NCI-H748 (cell line): ENCODE data around the gene JPH4.

Source experiments
- DNase-seq: peaks from one replicate; lab custom pipeline; 2025; ENCODE audit not compliant: unreplicated experiment; lab: John Stamatoyannopoulos, UW

The JPH4 gene

DNA sequence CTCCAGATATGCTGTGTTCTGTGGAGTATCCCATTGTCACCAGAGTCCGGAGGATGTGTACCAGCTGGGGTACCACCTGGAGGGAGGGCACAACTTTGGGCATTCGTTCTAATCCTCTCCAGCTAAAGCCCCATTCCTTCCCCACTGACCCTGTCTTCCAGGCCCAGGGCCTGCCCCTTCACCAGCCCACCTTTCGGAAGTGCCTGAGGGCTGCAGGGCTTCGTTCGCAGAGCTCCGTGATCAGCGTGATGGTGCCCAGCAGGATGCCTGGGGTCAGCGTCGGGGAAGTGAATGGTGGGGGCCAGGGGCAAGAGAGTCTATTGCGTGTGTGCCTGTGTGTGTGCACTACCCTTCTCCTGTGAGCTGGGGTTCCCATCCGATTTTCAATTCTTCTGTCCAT, 13.0 kb downstream of the JPH4 start:
- no peak for DNase-seq

DNA sequence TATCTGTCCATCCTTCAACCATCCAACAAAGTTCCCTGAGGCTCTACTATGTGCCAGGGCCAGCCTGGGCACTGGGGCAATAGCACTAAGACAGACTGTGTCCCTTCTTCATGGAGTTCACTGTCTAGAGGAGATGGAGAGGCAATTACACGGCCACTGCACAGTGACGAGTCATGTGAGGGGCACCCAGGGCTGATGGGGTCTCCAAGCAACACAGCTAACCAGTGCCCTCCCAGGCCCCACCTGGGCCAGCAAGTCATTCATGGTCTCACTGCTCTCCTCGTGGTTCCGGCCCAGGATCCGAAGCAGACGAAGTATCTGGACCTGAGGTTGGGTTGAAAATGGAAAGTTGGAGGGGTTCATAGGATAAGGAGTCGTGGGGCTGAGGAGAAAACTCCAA, 13.7 kb downstream of the JPH4 start:
- no peak for DNase-seq

DNA sequence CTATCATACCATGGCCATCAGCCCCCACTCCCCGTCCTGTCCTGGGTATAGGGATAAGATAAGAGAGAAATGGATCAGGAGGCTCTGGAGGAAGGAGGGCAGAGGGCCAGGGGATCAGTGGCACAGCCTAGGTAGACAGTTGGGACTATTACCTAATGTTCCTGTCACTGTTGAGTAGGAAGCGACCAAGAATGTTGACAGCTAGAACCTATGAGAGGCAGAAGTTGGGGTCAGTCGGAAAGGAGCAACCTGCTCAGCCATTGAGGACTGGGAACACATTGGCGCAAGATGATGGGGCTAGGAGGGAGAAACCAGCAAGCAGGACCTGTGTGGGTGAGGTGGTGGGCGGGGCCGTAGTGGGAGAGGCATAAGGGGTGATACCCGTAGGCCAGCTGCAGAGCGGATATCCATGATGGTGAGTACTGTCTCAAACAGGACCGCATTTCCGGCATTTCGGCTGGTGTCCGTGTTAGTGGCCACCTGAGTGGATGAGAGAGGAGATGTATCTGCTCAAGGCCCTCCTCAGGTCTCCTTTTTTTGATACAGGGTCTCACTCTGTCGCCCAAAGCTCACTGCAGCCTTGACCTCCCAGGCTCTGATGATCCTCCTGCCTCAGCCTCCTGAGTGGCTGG, 14.3 kb downstream of the JPH4 start:
- DNase-seq, result no peak

DNA sequence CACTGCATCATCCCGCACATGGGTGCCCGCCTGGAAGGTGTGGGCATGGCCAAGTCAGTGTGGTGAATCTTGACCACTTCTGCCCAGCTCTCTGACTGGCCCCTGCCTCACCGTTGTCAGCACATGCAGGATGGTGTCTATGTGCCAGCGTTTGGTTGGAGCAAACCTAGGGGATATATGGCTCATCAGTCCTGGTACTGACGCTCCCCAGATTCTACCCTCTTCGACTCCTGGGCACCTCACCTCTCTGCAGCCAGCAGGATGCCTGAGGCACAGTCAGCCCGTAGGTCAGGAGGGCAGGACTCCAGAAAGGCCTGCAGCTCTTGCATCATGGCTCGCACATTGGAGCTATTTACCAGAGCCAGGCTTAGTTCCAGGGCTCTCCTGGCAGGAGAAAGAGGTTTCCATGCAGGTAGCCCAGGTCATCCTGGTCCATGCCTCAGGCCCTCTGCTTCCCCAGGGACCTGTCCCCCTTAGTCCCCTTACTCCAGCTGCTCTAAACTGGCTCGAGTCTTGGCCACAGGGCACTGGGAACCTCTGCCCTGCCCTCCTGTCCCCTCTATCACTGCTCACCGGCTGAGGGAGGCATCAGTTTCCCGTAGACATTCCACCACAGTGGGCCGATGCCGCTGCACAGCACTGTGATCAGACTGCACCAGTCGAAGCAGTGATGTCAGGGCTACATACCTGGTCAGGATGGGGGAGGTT, 15.0 kb downstream of the JPH4 start:
- no peak for DNase-seq

DNA sequence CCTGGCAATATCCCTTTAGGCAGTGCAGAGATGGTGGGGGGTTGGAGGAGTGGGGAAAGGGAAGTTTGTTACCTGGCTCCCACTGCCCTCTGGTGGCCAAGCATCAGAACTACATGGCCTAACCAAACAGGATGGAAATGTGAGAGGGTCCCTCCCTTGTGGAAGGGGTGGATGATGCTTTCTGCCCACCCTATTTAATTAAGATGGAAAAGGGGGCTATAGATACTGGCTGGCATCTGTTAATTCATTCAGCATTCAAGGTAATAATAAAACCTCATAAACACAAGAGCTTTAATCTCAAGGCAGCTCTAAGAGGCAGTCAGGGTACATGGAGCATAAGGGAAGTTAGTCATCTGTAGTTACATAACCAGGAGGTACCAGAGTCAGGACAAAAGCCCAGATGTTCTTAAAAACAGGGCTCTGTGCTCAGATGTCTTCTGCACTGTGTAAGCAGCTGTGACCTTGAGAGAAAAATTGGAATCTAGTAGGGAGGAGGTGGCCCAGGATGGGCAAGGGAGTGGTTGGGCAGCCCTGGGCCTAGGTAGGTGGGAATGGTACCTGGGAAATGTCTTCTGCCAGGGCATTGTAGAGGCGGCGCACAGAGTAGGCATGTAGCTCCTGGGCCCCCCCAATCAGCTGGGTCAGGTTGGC, 15.6 kb downstream of the JPH4 start:
- peak; percentile 56 for DNase-seq

DNA sequence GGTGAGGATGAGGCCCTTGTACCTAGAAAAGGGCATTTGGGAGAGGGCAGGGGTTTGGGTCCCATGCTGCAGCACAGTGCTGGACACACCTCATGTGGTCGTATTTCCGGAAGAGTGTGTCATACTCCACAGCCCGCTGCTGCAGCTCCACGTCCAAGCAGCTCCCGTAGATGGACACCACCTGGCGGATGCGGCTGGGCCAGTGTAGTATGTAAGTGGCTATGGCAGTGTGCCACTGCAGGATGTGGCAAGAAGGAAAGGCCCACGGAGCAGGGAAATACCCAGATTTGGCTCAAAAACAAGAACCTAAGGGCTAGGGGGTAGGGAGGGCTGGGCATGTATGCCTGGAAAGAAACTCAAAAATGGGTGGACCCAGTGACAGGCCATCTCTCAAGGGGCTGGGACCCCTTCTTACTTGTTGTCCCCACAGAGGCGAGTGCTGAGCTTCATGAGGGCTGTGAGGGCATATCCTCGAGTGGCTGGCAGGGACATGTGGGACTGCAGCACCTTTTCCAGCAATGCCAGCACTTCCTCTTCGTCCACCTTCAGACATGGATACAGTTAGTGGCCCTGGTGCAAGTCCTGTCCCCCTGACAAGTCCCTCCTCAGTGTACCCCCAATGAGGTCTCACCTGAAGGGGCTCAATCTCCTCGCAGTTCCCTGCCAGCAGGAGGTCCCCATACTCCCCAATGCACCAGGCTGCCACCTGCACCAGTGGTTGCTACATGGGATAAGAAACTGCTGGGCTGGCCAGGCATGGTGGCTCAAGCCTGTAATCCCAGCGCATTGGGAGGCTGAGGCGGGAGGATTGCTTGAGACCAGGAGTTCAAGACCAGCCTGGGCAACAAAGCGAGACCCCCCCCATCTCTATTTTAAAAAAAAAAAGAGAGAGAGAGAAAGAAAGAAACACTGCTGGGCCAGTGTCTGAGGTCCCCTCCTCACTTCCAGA, 16.4 kb downstream of the JPH4 start:
- DNase-seq, result no peak

DNA sequence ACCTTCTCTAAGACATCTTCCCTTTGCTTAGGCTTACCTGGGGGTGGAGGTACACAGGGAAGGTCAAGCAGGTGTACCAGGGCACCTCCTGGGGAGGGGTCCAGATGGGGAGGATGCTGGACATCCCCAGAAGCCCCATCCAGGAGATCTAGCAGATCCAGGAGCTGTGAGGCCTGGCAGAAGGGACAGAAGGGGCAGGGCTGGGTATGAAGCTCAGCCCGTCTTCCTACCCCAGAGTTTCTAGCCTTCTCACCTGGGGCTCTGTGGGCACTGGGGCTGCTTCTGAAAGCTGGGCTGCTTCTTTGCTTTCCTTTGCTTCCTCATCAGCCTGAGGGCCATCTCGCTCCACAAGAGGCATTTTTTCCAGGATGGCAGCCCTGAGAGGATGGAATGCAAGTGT, 17.3 kb downstream of the JPH4 start:
- no peak for DNase-seq

DNA sequence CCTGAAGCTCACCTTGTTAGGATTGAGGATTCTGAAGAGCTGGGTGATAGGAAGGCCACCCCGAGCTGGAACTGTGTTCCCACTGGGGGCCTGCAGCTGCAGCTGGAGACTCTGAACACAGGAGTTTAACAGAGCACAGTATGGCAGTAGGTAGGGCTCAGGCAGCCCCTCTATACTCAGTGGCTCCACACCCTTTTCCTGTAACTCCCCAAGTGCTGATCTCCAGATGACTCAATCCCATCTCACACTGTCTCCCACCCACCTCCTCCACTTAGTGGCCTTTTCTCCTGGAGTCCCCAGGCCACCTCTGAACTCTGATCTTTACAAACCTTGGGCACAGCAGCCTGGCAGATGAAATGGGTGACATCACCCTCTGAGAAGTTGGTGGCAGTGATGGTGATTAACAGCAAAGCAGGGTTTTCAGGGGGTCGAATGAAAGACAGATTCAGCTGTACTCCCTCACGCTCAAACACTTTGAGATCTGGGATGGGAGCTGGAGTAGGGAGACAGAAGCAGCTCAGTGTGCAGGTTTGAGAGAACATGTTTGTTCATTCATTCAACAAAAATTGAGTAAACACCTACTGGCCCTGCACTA, 18.6 kb downstream of the JPH4 start:
- DNase-seq, result no peak

DNA sequence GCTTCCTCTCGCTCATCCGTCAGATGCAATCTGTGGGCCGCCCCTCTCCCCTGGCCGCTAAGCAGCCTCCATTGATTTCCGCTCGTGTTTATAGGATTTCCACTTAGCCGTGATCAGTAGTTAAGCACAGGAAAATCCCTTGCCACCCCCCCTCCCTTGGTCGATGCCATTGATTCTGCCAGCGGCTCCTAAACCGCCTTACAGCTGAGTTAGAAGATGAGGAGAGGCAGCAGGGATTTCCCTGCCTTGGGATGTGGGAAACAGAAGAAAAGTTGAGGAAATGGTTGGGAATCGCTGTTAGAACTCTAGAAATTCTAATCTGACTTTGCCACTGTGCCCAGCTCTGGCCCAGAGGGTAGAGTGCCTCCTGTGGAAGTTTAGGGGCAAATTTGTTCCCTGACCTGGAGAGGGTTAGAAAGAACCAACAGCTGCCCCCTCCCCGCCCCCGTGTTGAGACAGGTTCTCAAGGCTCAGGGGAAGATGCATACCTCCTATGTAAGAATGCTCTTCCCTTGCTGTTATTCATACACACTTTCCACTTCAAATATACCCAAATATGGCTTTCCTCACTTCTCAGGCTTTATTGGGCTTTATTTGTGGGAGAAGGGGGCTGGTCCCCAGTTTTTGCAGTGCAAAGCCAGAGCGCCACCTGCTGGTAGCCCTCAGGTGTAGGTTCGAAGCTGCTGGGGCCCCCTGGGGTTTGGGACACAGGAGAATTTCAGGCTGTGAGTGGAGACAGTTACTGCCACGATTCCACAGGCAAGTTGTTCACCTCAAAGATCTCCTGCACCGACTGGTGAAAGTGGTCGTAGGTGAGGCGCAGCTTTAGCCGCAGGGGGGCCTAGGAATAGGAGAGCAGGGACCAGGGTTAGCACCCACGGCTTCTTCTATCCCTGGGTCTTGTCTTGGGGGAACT, 19.3 kb downstream of the JPH4 start:
- DNase-seq, result peak; percentile 63

DNA sequence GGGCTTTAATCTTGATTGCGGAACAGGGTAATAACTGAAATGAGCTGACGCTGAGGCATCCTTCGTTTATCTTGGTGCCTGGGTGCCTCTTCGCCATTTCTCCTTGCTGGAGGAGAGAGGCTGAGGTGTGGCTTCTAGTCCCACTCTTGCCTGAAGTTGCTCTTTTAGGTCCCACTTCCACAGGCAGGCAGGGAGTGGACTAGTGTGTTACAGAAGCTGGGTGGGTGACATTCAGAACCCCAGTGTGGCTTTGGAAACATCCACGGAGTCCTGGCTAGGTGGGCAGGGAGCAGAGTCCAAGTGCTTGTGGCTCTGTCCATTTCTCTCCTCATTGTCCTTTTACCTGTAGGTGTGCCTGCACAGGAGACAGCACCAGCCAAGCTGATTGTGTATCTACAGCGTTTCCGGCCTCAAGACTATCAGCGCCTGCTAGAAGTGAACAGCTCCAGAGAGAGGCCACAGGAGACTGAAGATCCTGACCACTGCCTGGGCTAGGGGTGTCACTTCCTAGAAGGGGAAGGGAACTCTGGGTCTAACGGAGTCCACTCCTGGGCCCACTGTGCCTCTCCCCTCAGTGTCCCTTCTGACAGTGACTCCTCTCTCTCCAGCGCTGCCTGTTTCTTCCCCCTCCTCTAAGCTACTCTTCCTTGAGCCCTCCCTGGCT, 20.1 kb downstream of the JPH4 start:
- no peak for DNase-seq

DNA sequence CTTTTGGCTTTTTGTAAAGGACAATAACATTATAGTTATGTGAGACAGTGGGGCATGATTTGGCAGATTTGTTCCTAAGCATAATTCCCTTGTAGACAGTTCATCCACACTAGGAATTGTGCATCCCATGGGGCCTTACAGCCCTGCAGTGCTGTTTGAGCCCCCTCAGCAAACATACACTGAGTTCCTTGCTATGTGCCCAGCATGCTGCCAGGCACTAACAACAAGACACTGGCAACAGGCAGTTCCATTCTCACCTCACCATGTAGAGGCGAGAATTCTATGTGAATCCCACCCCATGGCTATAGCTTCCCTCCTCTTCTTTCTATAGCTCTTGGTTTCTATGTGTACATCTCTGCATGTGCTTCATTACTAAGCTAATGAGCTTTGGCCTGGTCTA, 20.6 kb downstream of the JPH4 start:
- DNase-seq, result no peak

DNA sequence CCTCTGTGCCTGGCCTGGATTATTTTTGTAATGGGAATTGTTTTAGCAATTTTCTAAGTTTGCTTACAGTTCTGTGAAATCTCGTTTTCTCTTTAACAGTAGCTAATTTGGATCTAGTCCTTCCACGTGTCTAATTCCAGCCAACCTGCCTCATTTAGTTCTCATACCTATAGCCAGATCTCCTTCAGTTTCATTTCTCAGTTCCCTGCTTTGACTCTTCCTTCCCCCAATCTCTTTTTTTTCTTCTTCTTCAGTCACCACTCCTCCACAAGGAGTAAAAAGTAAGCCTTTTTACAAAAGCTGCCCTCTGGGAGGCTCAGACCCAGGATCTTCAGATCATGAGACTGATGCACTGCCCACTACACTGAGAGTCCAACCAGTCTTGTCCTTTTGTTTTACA, 21.1 kb downstream of the JPH4 start:
- DNase-seq, result no peak

DNA sequence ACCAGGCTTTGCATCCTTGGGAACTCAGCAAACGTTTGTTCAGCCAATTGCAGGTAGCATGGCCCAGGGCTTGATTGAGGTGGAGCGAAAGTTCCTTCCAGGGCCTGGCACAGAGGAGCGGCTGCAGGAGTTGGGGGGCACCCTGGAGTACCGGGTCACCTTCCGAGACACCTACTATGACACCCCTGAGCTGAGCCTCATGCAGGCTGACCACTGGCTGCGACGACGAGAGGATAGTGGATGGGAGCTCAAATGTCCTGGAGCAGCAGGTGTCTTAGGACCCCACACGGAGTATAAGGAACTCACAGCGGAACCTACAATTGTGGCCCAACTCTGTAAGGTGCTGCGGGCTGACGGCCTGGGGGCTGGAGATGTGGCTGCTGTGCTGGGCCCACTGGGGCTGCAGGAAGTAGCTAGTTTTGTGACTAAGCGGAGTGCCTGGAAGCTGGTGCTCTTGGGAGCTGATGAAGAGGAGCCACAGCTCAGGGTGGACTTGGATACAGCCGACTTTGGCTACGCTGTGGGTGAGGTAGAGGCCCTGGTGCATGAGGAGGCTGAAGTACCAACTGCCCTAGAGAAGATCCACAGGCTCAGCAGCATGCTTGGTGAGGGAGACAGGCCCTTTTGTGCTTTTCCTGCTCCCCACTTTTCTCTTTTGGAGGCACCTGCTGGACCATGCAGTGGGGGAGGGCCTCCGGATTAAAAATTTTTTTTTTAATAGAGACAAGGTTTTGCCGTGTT, 21.7 kb downstream of the JPH4 start:
- DNase-seq, result no peak

DNA sequence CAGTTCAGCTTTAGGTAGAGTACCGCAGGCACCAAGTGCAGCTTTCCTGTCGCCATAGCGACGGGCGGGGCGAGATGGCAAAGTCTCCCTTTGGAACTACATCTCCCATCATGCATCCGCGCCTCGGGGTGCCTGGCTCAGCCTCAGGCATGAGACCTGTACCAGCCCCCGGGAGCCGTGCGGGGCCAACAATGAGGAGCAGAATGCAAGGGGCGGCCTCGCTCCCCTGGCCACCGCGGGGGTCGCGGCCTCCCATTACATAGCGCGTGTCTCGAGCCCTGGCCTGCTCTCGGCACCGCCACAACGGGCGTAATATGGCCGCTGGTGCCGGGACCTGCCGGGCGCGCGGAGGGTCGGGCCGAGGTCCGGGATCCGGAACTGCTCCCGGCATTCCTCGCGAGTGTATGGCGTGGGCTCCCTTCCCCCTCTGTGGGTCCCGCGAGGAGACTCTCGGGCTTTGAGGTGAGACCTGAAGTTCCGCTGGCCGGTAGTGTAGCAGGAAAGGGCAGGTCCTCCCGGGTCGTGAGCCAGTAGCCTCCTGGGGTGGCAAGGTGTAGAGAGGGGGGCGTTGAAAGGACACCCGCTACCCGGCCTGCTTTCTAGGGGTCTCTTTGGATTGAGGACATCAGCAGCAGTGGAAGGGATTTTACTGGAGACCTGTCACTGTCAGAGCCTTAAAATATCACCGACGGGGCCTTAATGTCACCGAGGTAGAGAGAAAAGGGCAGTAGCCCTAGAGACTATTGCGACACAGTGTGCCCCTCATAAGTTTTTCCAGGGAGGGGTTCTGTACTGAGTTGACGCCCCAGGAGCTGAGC, 22.5 kb downstream of the JPH4 start, which contains the start of gene THTPA:
Gene THTPA, plus strand, starts transcription at position 390 of the 818 bp plus-strand sequence. CDS start 487 bp downstream, outside the sequence.
- DNase-seq, result peak; percentile 96

DNA sequence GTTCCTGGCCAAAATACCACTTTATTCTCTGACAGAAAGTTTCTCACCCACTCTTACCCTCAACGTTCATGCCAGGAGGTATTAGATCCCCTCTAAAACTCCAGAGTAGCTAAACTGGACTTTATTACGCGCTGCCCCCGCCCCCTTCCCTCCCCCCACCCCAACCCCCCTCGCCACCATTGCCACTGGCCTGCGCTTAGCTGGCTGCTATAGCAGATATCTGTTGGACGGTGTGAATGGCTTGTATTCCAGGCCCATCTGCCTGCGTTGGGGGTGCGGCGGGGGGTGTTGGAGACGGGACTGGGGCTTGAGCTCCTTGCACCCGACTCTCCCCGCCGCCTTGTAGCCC, 23.1 kb downstream of the JPH4 start:
- no peak for DNase-seq

DNA sequence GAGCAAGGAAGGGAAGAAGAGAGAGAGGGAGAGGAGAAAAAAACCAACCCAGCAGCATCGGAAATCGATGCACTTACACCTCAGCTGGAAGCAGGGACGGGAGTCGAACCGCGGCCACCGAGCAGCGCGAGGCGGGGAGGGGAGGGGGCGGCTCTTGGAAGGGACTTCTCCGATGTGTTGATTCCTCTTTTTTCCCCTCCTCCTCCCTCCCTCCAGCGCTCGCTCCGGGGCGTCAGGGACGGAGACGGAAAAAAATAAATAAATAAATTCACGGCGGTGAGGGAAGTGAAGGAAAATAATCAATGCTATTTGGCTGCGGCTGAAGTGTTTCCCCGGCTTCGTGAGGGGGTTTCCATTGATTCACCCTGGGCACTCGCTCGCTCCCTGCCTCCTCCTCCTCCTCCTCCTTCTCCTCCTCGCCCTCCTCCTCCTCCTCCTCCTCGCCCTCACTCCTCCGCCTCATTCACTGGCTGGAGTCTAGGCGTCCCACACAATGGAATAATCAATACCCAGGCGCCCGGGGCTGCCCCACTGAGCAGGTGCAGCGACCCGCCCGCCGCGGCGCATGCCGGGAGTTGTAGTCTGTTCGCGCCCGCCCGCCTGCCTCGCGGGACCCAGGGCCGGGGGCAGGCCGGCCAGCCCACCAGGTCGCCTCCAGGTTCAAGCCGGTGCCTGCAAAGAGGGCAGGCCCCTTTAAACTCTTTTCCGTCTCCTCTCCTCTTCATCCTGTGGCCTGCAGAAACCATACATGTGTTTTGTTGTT, 27.1 kb downstream of the JPH4 start, which contains the start of gene ZFHX2:
Gene ZFHX2, minus strand, starts transcription at position 500 of the 763 bp plus-strand sequence. CDS start 16,440 bp downstream, outside the sequence.
- DNase-seq, result peak; percentile 95

DNA sequence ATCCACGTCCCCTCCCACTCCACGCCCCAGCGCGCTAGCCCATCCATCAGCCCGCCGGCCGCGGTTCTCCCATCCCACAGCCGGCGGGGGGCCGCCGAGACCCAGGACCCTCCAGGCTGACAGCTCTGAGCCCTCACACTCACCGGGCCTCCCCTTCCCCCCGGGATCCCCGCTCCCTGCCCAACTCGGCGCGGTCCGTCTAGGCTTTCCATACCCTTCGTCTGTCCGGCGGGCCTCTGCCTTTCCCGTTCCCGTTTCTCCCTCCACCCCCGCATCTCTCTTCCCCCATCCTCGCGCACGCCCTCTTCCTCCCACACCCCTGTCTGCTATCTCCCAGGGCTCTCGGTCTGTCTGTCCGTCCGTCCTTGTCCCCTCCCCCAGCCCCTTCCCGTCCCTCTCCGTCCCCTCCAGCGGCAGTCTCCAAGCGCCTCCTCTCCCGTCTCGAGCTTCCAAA, 27.8 kb downstream of the JPH4 start:
- DNase-seq, result peak; percentile 51
